ENCODE measurements around the gene OLA1. TPM values are rescaled to one million over a fixed set of nuclear protein-coding genes. Genes with fewer than 3 reads are reported as not detected.

Gene OLA1
- total RNA-seq, 1 experiment from 2014 or later: 120 TPM

- no peak for DNase-seq (ENCODE audit: low read depth)
Observed at GRCh38 chr2:174180165-174180724, 68.1 kb downstream of the OLA1 start.

DNA sequence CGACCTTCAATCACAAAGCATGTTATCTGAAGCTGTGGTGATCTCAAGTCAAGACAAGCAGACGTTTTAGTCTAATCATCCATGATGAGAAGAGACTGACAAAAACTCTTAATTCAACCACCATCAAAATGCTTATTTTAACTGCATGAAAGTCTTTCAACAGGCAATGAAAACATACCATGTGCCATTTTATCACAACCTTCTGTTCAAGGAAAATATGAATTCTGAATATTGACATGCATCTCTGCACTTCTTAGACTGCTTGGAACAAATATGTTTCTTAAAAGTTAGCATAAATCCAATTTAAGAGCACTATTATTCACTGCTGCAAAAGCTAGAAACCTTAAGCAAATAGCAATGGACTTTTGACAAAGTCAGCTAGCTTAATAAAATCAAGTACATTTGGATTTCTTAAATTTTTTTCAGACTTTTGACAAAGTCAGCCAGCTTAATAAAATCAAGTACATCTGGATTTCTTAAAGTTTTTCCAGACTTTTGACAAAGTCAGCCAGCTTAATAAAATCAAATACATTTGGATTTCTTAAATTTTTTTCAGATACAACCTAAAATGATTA is 70.9 kb downstream of the OLA1 start:
- no peak for DNase-seq (ENCODE audit: low read depth)

- DNase-seq (ENCODE audit: low read depth): peak; percentile 67
Observed at GRCh38 chr2:174176898-174177297, 71.4 kb downstream of the OLA1 start.

- no peak for DNase-seq (ENCODE audit: low read depth)
Observed at GRCh38 chr2:174174741-174175140, 73.6 kb downstream of the OLA1 start.

DNA sequence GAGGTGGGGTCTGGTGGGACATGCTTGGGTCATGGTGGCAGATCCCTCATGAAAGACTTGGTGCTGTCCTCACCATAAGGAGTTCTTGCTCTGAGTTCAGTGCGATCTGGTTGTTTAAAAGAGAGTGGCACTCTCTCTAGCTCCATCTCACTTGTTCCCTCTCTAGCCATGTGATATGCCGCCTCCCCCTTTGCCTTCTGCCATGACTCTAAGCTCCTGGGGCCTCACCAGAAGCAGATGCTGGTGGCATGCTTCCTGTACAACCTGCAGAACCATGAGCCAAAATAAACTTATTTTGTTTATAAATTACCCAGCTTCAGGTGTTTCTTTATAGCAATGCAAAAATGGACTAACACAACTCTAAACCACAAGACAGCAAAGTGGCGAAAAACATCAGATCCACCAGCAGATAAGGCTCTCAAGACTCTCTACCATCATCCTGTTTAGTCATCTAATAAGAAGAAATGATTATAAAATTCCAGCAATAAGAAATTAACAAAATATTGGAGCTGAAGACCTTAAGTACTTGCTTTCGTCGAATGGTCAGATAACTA is 75.5 kb downstream of the OLA1 start:
- no peak for DNase-seq (ENCODE audit: low read depth)

DNA sequence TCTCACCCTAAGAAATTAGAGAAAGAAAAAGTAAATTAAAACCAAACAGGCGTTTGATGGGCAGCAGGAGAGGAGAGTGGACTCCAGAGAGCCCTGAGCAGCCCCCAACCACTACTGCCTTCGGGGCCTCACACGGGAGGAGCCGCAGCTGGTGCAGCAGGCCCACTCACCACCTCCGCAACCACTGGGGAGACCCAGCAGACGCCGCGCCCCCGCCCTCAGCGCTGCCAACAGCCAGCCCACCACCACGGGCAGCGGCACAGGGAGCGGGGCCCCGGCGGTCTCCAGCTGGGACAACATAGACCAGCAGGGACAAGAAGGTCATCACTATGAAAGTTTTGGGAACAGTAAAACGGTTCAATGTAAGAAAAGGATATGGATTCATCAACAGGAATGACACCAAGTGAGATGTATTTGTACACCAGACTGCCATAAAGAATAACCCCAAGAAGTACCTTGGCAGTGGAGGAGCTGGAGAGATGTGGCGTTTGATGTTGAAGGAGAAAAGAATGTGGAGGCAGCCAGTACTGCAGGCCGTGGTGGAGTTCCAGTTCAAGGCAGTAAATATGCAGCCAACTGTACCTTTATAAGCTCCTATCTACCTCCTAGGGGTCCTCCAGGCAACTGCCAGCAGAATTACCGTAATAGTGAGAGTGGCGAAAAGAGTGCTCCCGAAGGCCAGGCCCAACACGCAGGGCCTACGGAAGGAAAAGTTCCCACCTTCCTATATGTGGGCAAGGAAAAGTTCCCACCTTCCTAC is 76.5 kb downstream of the OLA1 start:
- no peak for DNase-seq (ENCODE audit: low read depth)

DNA sequence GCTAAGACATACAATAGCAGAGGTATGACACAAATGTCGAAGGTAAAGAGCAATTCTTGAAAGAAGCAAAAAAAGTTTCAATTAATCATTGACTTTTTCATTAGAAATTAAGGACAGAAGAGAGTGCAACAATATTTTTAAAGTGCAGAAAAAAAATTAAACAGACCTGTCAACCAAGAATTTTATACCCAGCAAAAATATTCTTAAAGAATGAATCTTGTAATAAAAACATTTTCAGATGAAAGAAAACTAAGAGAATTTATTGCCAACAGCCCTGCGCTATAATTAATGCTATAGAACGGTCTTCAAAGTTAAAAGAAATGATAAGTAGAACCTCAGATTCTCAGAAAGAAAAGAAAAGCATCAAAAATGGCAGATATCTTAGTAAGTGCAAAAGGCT is 79.0 kb downstream of the OLA1 start:
- no peak for DNase-seq (ENCODE audit: low read depth)

- DNase-seq (ENCODE audit: low read depth): no peak
Observed at GRCh38 chr2:174166261-174166660, 82.1 kb downstream of the OLA1 start.

- no peak for DNase-seq (ENCODE audit: low read depth)
Observed at GRCh38 chr2:174161490-174161889, 86.8 kb downstream of the OLA1 start.

DNA sequence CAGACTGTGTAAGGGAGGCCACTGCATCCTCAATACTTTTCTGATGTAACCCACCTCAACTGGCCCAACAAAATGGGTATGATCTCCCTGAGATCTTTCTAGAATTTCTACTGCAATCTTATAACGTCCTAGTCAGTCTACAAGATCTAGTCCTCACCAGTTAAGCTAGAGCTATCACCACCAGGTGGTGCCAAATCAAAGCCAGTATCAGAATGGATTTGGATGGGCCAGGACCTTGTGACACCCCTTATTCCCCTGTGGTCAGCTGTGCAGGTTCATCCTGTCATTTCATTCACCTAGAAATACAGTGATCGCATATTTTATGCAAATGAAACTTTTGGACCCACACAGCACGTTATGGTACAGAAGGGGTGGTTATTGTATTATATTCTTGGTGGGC is 90.3 kb downstream of the OLA1 start:
- peak; percentile 30 for DNase-seq (ENCODE audit: low read depth)

- DNase-seq (ENCODE audit: low read depth): no peak
Observed at GRCh38 chr2:174157053-174157452, 91.3 kb downstream of the OLA1 start.

DNA sequence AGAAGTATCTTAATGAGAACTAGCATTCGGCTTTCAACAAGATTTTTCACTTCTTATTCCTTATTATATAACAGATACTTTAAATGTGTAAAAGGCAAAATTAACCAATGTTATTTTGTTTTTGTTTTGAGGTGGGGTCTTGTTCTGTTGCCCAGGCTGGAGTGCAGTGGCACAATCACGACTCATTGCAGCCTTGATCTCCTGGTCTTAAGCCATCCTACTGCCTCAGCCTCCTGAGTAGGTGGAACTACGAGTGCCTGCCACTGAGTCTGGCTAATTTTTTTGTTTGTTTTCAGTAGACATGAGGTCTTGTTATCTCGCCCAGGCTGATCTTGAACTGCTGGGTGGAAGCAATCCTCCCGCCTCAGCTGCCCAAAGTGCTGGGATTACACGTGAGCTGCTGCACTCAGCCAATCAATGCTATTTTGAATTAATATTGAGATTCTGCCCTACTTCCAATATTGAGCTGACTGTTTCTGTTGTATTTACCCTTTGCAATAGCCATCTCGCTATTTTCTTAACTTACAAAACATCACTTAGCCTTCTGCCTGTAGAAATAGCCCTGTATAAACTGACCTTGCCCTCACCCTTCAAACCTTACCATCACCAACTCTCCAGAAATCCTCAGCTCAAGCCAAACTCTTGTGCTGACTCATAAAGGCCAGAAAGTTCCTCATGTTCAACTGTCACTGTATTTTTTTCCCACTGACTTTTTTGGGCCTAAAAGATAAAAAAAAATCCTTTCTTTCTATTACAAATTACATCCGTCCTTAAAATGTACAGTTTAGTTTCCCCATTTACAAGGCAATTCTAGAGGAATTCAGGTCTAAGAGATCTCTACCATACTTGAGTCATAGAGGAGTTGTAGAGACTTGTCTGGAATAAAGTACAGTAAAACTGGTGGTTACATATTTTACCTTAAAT is 94.3 kb downstream of the OLA1 start:
- DNase-seq (ENCODE audit: low read depth): no peak

GRCh38 chr2:174149530-174149929 is 98.8 kb downstream of the OLA1 start:
- no peak for DNase-seq (ENCODE audit: low read depth)

GRCh38 chr2:174148833-174149232 is 99.5 kb downstream of the OLA1 start:
- DNase-seq (ENCODE audit: low read depth): no peak

GRCh38 chr2:174145827-174146226 is 102.5 kb downstream of the OLA1 start:
- DNase-seq (ENCODE audit: low read depth): peak; percentile 16

GRCh38 chr2:174142290-174142689 is 106.0 kb downstream of the OLA1 start:
- DNase-seq (ENCODE audit: low read depth): no peak

GRCh38 chr2:174138161-174138560 is 110.2 kb downstream of the OLA1 start:
- DNase-seq (ENCODE audit: low read depth): no peak

GRCh38 chr2:174135981-174136380 is 112.4 kb downstream of the OLA1 start:
- DNase-seq (ENCODE audit: low read depth): no peak

GRCh38 chr2:174125090-174125489 is 123.2 kb downstream of the OLA1 start:
- no peak for DNase-seq (ENCODE audit: low read depth)

DNA sequence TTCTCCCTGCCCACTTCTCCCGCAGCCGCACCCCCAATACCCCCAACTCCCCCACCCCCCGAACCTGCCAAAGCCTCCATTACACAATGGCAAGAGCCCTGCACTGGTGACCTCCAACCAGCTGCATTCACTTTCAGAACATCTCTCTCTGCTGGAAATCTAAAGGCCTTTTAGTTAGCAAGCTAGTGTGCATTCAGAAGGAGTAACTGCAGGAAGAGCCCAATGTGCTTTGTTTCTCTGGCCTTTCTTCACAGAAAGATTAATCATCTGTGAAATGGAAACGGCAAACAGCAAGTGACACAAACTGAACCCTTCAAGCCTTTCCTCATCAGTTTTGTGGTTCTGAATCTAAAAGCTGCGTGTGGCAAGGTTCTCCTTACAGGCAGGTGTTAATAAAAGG is 124.2 kb downstream of the OLA1 start:
- no peak for DNase-seq (ENCODE audit: low read depth)

- no peak for DNase-seq (ENCODE audit: low read depth)
Observed at GRCh38 chr2:174122185-174122584, 126.1 kb downstream of the OLA1 start.

DNA sequence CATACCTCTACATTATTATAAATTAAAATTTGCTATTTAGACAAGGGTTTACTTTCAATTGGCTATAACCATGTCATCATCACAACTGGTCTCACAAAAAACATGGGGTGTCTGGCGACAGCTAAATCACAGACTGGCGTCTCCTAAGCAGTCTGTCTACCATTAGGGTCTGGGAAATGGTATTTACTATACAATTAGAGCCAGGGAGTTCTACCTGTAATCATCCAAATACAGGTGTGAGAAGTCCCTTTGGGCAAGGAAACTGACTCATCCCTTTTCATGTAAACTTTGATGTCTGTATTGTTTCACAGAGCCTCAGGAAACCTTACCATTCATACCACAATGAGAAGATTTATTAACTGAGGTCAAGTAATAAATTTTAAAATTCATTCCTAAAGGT is 126.7 kb downstream of the OLA1 start:
- DNase-seq (ENCODE audit: low read depth): no peak
